Left ventricle myocardium inferior (tissue), 1 donor: ENCODE data around the gene IGF2BP1. TPM values are rescaled to one million over a fixed set of nuclear protein-coding genes. Genes with fewer than 3 reads are reported as not detected.
"Not testable (repeated sequence)": the region's sequence is repeated elsewhere in the genome, so short reads cannot be mapped to it uniquely, and the experiment has no call there.

Experiments used
- DNase-seq: peaks from one replicate; pipeline ENCODE4 v3.0.0-alpha.2; 2020
- H3K27ac ChIP-seq: fragments of 200-600 bp; replicated peaks from 2 replicates; pipeline ENCODE4 v1.8.0; 2021
- H3K27me3 ChIP-seq: fragments of 200-600 bp; 2 replicates; pipeline ENCODE4 v1.8.0; 2021; ENCODE audit warnings: low read depth
- H3K36me3 ChIP-seq: fragments of 200-600 bp; 2 replicates; pipeline ENCODE4 v1.8.0; 2021
- H3K4me1 ChIP-seq: fragments of 200-600 bp; 2 replicates; pipeline ENCODE4 v1.8.0; 2021
- H3K4me3 ChIP-seq: fragments of 200-600 bp; 2 replicates; pipeline ENCODE4 v1.8.0; 2021; ENCODE audit warnings: mild to moderate bottlenecking, moderate library complexity
- H3K9me3 ChIP-seq: fragments of 200-600 bp; replicated peaks from 2 replicates; pipeline ENCODE4 v1.8.0; 2021
- CTCF ChIP-seq: fragments of 200-600 bp; IDR thresholded peaks from 2 replicates; pipeline ENCODE4 v1.8.0; 2021; ENCODE audit warnings: antibody characterized with exemption, mild to moderate bottlenecking, borderline replicate concordance
- intact Hi-C: fragments of 100-400 bp; cut with micrococcal nuclease; formaldehyde crosslinking; loops from one replicate; pipeline ENCODE4 v1.11.0; 2022
- total RNA-seq: library from RNA; stranded (reverse); fragmentation: NEBNext Ultra II Directional; extraction: Animal tissue kit (Norgen Biotek cat#: 25700); gene quantifications from one replicate; pipeline ENCODE4 v1.2.1, GENCODE V29; 2021
- donor health status: DM: no; HTN: yes; CAD: no; lungs with severe emphysema.

Gene IGF2BP1
- total RNA-seq, 1 donor from 2014 or later, result not detected

DNA sequence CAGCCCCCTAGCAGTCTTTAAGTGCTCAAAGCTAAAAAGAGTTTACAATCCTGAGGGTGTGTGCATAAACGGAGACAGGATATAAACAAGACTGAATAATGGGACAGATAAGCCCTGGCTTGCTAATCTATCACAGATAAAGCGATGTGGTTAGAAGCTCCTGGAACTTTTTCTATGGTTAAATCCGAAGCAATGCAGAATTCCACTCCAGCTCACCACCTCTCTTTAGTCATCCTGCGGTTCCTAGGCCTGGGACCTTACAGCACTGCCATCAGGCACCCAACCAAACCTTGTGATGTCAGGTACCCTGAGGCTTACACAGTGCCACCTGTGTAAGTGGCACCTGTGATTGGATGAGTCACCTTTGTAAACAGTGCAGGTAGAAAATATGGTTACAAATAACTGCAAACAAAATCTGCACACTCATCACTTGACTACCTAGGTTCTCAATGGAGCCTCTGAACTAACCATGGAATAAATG is 103.9 kb downstream of the IGF2BP1 start:
- Histone ChIP-seq H3K9me3 (no peaks in the 10 kb centered on the region), H3K4me1 (no peaks in the 10 kb centered on the region), H3K27ac (no peak overlapping the region), H3K27me3 (peaks cover 44% of the 10 kb centered on the region), H3K36me3 (no peaks in the 10 kb centered on the region), H3K4me3 (no peak overlapping the region)
- no peak for TF ChIP-seq CTCF
- DNase-seq, result no peak
- intact Hi-C loops, result no loop called here

- H3K9me3 ChIP-seq, intact Hi-C loops, H3K36me3 ChIP-seq, H3K4me3 ChIP-seq, DNase-seq, H3K27ac ChIP-seq, H3K4me1 ChIP-seq: not testable (repeated sequence)
- H3K27me3 ChIP-seq, result peaks cover 43% of the 10 kb centered on the region
Observed at GRCh38 chr17:49103360-49103759, 106.2 kb downstream of the IGF2BP1 start.

- H3K4me1 ChIP-seq, result peaks cover 5% of the 10 kb centered on the region
- no peaks in the 10 kb centered on the region for H3K9me3 ChIP-seq
- H3K27ac ChIP-seq, result no peak overlapping the region
- no peaks in the 10 kb centered on the region for H3K36me3 ChIP-seq
- no peak for DNase-seq
- intact Hi-C loops, result no loop called here
- H3K4me3 ChIP-seq, result no peak overlapping the region
- peaks cover 36% of the 10 kb centered on the region for H3K27me3 ChIP-seq
- TF ChIP-seq CTCF, result no peak
Observed at GRCh38 chr17:49104511-49105074, 107.4 kb downstream of the IGF2BP1 start.

Other genes starting within 250 kb of the IGF2BP1 start
- not detected for gene TTLL6, start 180.2 kb upstream of the IGF2BP1 start, total RNA-seq
- 312 TPM for gene CALCOCO2, start 166.3 kb upstream of the IGF2BP1 start, total RNA-seq
- gene ATP5MC1, start 104.6 kb upstream of the IGF2BP1 start, total RNA-seq, result 466 TPM
- gene UBE2Z, start 89.0 kb upstream of the IGF2BP1 start, total RNA-seq, result 39.4 TPM
- 111 TPM for gene SNF8, start 52.5 kb upstream of the IGF2BP1 start, total RNA-seq
- gene GIP, start 28.8 kb upstream of the IGF2BP1 start, total RNA-seq, result not detected
- gene B4GALNT2, start 135.4 kb downstream of the IGF2BP1 start, total RNA-seq, result not detected
- gene GNGT2, start 213.2 kb downstream of the IGF2BP1 start, total RNA-seq, result 2.2 TPM
- 4.9 TPM for gene ABI3, start 213.3 kb downstream of the IGF2BP1 start, total RNA-seq
- gene PHOSPHO1, start 233.4 kb downstream of the IGF2BP1 start, total RNA-seq, result 0.52 TPM